HT-29 (cell line): ENCODE data around the gene PPP4R3C. TPM values are rescaled to one million over a fixed set of nuclear protein-coding genes. Genes with fewer than 3 reads are reported as not detected.
"Not testable (repeated sequence)": the region's sequence is repeated elsewhere in the genome, so short reads cannot be mapped to it uniquely, and the experiment has no call there.

Experiments used
- DNase-seq: peaks from one replicate; pipeline ENCODE4 v3.0.0-alpha.2; 2015; ENCODE audit warnings: low spot score
- total RNA-seq: library from RNA; depleted of rRNA; stranded (reverse); fragments of >200 nt; shearing (Covaris generic); gene quantifications from 2 replicates; pipeline ENCODE4 v1.2.3, GENCODE V29; 2014; rRNA removed

The PPP4R3C gene
- total RNA-seq: not detected in 2 replicates

DNA sequence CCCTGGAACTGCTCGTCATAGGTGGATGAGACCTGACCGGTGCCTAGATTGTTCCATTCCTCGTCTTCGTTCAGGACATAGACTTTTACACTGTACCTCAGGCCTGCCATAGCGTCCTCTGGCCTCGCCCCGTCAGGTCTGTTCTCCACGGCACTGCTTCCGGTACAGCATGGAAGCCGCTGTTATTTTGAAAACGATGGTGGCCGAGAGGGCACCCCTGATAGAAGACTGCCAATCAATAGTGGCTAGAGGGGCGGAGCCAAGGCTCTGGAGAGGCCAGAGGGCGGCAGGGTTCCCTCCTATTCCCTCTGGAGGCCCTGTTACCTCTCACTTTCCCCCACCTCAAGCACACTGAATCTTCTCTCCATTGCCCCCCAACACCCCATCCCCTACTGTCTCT, at the start of gene PPP4R3C:
Gene PPP4R3C, minus strand, starts transcription at position 155 of the 400 bp plus-strand sequence. Its CDS starts 45 bp downstream, at position 110.
- no peak for DNase-seq

GRCh38 chrX:27491397-27491796, 28.3 kb upstream of the PPP4R3C start:
- DNase-seq: no peak

DNA sequence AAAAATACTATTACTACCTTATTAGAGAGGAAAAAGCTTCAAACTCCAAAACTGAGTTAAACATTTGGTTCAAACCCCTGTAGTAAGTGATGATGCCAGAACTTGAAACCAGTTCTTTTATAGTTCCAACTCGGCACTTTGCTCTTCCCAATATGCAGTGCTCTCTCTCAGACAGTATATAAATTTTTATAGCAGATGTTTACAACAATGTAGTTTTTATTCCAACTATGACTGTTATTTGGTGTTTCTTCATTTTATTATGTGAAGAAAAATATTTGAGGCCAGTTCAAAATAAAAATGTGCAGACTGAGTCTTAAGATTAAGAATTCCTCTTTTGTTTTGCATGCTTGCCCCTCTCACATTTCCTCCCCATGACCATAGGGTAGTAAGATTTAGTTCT, 2.9 kb upstream of the PPP4R3C start:
- DNase-seq: no peak

DNA sequence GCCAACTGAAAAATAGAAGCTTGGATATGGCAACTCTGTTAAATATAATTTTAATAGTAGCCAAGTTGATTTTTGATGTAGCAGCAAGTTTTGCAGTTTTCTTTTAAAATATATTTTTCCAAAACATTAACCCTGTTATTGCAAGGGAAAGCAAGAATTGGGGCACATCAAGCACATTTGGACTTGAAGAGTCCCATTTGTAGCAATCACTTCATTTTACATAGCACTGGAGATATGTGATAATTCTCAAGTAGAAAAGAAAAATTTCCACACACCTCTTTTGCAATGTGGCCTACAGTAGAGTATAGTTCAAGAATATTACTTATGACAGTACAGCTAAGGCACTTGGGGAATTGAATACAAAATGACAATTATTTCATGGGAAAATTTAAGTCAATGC, 1.9 kb upstream of the PPP4R3C start:
- no peak for DNase-seq

DNA sequence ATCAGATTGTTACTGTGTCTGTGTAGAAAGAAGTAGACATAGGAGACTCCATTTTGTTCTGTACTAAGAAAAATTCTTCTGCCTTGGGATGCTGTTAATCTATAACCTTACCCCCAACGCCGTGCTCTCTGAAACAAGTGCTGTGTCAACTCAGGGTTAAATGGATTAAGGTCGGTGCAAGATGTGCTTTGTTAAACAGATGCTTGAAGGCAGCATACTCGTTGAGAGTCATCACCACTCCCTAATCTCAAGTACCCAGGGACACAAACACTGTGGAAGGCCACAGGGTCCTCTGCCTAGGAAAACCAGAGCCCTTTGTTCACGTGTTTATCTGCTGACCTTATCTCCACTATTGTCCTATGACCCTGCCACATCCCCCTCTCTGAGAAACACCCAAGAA, 4.0 kb downstream of the PPP4R3C start:
- not testable (repeated sequence) for DNase-seq

GRCh38 chrX:27458544-27458943, 4.6 kb downstream of the PPP4R3C start:
- DNase-seq: not testable (repeated sequence)

DNA sequence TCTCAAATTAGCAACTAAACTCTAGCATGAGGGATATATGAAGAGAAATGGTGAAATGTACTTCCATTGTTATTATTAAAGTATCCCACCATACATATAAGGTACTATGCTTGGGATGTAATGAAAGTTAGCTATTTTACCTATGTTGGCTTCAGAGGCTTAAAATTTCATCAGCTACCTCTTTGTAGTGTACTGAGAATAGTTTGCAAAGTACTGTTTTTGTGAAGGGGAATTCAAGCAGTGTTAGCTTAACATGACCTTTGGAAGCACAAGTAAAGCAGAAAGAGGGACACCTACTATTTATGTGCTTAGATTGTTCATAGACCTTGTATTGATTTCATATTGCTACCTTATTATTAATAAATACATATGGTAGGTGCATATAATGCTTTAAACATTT, 11.8 kb downstream of the PPP4R3C start:
- no peak for DNase-seq

DNA sequence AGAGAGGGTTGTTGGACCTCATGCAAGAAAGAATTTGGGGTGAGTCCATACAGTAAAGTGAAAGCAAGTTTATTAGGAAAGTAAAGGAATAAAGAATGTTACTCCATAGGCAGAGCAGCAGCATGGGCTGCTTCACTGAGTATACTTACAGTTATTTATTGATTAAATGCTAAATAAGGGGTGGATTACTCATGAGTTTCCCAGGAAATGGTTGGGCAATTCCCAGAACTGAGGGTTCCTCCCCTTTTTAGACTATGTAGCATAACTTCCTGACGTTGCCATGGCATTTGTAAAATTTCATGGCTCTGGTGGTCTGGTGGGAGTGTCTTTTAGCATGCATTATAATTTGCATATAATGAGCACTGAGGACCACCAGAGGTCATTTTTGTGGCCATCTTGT, 16.7 kb downstream of the PPP4R3C start:
- no peak for DNase-seq

GRCh38 chrX:27445438-27445837, 17.7 kb downstream of the PPP4R3C start:
- DNase-seq: no peak

GRCh38 chrX:27444093-27444908, 18.8 kb downstream of the PPP4R3C start:
- no peak for DNase-seq

- DNase-seq: not testable (repeated sequence)
These were observed 20.7 kb downstream of the PPP4R3C start for GRCh38 chrX:27442392-27442791.

DNA sequence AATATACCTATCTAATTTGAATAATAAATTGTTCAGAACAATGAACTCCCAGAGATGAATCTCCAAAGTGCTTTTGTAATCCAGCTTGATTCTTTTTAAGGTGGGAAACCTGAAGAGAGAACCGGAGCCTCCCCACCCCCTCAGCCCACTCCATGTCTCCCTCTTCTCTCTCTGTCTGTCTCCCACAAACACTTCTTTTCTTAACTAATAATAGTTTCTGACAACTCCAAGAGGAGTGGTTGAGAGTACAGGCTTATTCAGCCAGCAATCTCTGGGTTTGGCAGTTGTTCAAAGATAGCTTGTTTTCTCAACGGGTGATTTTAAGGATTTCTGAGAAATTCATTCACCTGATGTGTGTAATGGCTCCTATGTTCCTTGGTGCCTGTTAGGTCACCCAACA, 23.4 kb downstream of the PPP4R3C start:
- no peak for DNase-seq

- DNase-seq: no peak
These were observed 24.2 kb downstream of the PPP4R3C start for GRCh38 chrX:27438937-27439336.

- DNase-seq: no peak
These were observed 28.1 kb downstream of the PPP4R3C start for GRCh38 chrX:27435031-27435430.

Other genes with a start within 250 kb of the PPP4R3C start
- not detected in 2 replicates for gene DCAF8L2, start 127.0 kb upstream of the PPP4R3C start, total RNA-seq